HepG2 (cell line): ENCODE data around the gene MLF1. TPM values are rescaled to one million over a fixed set of nuclear protein-coding genes. Genes with fewer than 3 reads are reported as not detected.

Experiments used
- ATAC-seq: fragments of 200-7000 bp; cut with Tn5 transposase; 3 replicates; pipeline ENCODE4 v1.9.1; 2020; ENCODE audit warnings: mild to moderate bottlenecking, moderate library complexity
- BruUV-seq: library from RNA; stranded (reverse); fragments of 400-500 nt; replicated peaks from 2 replicates; lab custom pipeline; 2021; lab: Mats Ljungman, UMichigan
- CTCF ChIA-PET: fragments of 300-600 bp; formaldehyde crosslinking; extraction: SDS; loops from one replicate; lab custom pipeline; 2021; ENCODE audit warnings: low total read pairs, inconsistent platforms, low intra/inter-chr PET ratio; lab: Yijun Ruan, JAX
- POLR2A ChIA-PET: fragments of 350-600 bp; sonication (Branson Sonifier 250); formaldehyde crosslinking; loops from one replicate; lab custom pipeline; 2020; ENCODE audit warnings: antibody characterized with exemption, inconsistent platforms; lab: Yijun Ruan, JAX
- DNase-seq: peaks from one replicate; pipeline ENCODE4 v3.0.0-alpha.2; 2015; ENCODE audit warnings: low spot score
- FAIRE-seq: peaks from 3 replicates; lab custom pipeline; 2011; peaks lifted over from hg19 to GRCh38; lab: Jason Lieb, UNC
- H2AFZ ChIP-seq: one replicate; pipeline ENCODE4 v1.6.1; 2011; ENCODE audit warnings: low read length, inconsistent platforms
- H3K27ac ChIP-seq: fragments of 300-600 bp; 3 replicates; pipeline ENCODE4 v1.8.0; 2011; ENCODE audit warnings: mixed run types, mild to moderate bottlenecking, mixed read lengths, low read length, inconsistent platforms; ENCODE audit not compliant: insufficient read depth; ENCODE audit errors: extremely low read length
- H3K27me3 ChIP-seq, 2 experiments: fragments of 200-600 bp in 1 of 2; 2 replicates in 1 of 2; 3 replicates in 1 of 2; pipeline versions ENCODE4 v1.6.0 to v1.8.0; 2011; ENCODE audit warnings: low read length in 2 of 2, mild to moderate bottlenecking in 2 of 2, moderate library complexity in 2 of 2, inconsistent platforms in 1 of 2; ENCODE audit not compliant: insufficient read depth in 2 of 2, control insufficient read depth in 1 of 2
- H3K36me3 ChIP-seq, 2 experiments: fragments of 200-600 bp in 1 of 2; replicated peaks in 1 of 2; 2 replicates in 1 of 2; 3 replicates in 1 of 2; pipeline versions ENCODE4 v1.5.1 to v1.8.0; 2011; ENCODE audit warnings: low read length in 2 of 2, inconsistent platforms in 1 of 2; ENCODE audit not compliant: insufficient read depth in 2 of 2, control insufficient read depth in 1 of 2
- H3K4me1 ChIP-seq: 2 replicates; pipeline ENCODE4 v1.5.1; 2012; ENCODE audit warnings: low read length, inconsistent platforms; ENCODE audit not compliant: insufficient read depth
- H3K4me2 ChIP-seq: 2 replicates; pipeline ENCODE4 v1.6.0; 2011; ENCODE audit warnings: low read depth, low read length, inconsistent platforms
- H3K4me3 ChIP-seq, 3 experiments: fragments of 200-600 bp in 1 of 3; sonication (generic), shearing (Covaris generic) in 1 of 3; replicated peaks in 1 of 3; 2 replicates each; pipeline ENCODE4 v1.5.1; 2011 to 2016; ENCODE audit warnings: low read length in 3 of 3, inconsistent platforms in 2 of 3, low read depth in 2 of 3, mild to moderate bottlenecking in 2 of 3, control low read depth in 1 of 3, mixed read lengths in 1 of 3; ENCODE audit not compliant: insufficient read depth in 1 of 3
- H3K79me2 ChIP-seq: one replicate; pipeline ENCODE4 v1.6.1; 2011; ENCODE audit warnings: low read length, inconsistent platforms; ENCODE audit not compliant: insufficient read depth
- H3K9ac ChIP-seq: 2 replicates; pipeline ENCODE4 v1.6.0; 2011; ENCODE audit warnings: mild to moderate bottlenecking, low read depth, low read length, inconsistent platforms; ENCODE audit not compliant: insufficient read depth
- H3K9me3 ChIP-seq: 2 replicates; pipeline ENCODE4 v1.5.1; 2012; ENCODE audit warnings: mild to moderate bottlenecking, low read length
- H4K20me1 ChIP-seq: 2 replicates; pipeline ENCODE4 v1.6.0; 2011; ENCODE audit warnings: inconsistent platforms, mild to moderate bottlenecking, low read length, moderate library complexity; ENCODE audit not compliant: insufficient read depth
- HNF4G ChIP-seq, 2 experiments: sonication (generic) in 1 of 2; formaldehyde crosslinking in 1 of 2; IDR thresholded peaks; 2 replicates each; pipeline versions ENCODE4 v1.4.0 to v1.6.1; 2011 to 2020; ENCODE audit warnings: borderline replicate concordance in 2 of 2, low read depth in 2 of 2, mild to moderate bottlenecking in 2 of 2, low read length in 1 of 2, missing genetic modification reagents in 1 of 2, moderate library complexity in 1 of 2
- KMT2B ChIP-seq: IDR thresholded peaks from 2 replicates; pipeline ENCODE4 v1.6.1; 2016; ENCODE audit warnings: missing genetic modification reagents, missing compliant biosample characterization
- SOX13 ChIP-seq, 3 experiments: fragments of 450-650 bp in 1 of 3; sonication (generic) in 1 of 3; formaldehyde crosslinking in 1 of 3; IDR thresholded peaks in 2 of 3; conservative IDR thresholded peaks in 1 of 3; 2 replicates each; pipeline versions ENCODE4 v1.5.0 to v1.6.1; 2016 to 2020; ENCODE audit warnings: antibody characterized with exemption in 1 of 3, mild to moderate bottlenecking in 1 of 3, missing compliant biosample characterization in 1 of 3, missing genetic modification reagents in 1 of 3, moderate library complexity in 1 of 3
- ZNF337 ChIP-seq: sonication (generic); formaldehyde crosslinking; IDR thresholded peaks from 2 replicates; pipeline ENCODE4 v1.5.1; 2020; ENCODE audit warnings: missing genetic modification reagents, low read depth, mild to moderate bottlenecking, borderline replicate concordance
- WGBS: methylation state at CpG from one replicate; pipeline ENCODE4 v1.1.6; 2017; ENCODE audit warnings: low lambda C conversion rate; 5-methylcytosine and 5-hydroxymethylcytosine counted together
- in situ Hi-C: cut with HindIII; loops from 2 replicates; pipeline ENCODE4 v1.10.0; 2017; ENCODE audit warnings: low pct_unique_long_range_greater_than_20kb; ENCODE audit not compliant: extremely low pct_ligation_motif_present
- intact Hi-C: fragments of 100-400 bp; cut with micrococcal nuclease; formaldehyde crosslinking; loops from one replicate; pipeline ENCODE4 v1.10.0; 2022; ENCODE audit not compliant: unreplicated experiment
- polyA plus RNA-seq, 8 experiments: library from polyadenylated mRNA; depleted of rRNA in 3 of 8; stranded (reverse) in 7 of 8; unstranded in 1 of 8; fragments of >200 nt; fragmentation: Illumina TruSeq in 4 of 8; extraction: Trizol in 4 of 8; gene quantifications; 2 replicates each; pipeline versions ENCODE4 v1.2.1 to v1.2.3, GENCODE V29; 2011 to 2016; ENCODE audit warnings: low read depth in 4 of 8, missing spikeins in 1 of 8, mixed read lengths in 1 of 8; ENCODE audit not compliant: insufficient read depth in 1 of 8
- total RNA-seq, 5 experiments: library from RNA; depleted of rRNA; stranded (reverse); fragments of >200 nt; fragmentation: Illumina TruSeq; extraction: Trizol; gene quantifications; 2 replicates each; pipeline ENCODE4 v1.2.3, GENCODE V29; 2016; ENCODE audit warnings: low read depth in 1 of 5

Gene MLF1
- total and polyA plus RNA-seq, 2 of the 13 experiments (the other 11 are each of a cell fraction or from before 2014, with no cell fraction given) = 0.88 to 1.0 TPM

- 59% methylated on average over 4 of the region's 4 CpGs for WGBS
- ChIA-PET CTCF (no interaction called here), POLR2A (no interaction called here)
- Histone ChIP-seq H4K20me1 (no peaks in the 10 kb centered on the region), H3K9me3 (no peaks in the 10 kb centered on the region), H3K9ac (no peak overlapping the region), H3K4me3 (no peak overlapping the region), H3K79me2 (peaks cover 20% of the 10 kb centered on the region), H3K4me1 (peaks cover 25% of the 10 kb centered on the region), H2AFZ (no peak overlapping the region), H3K4me2 (no peak overlapping the region), H3K36me3 (peaks cover 3 to 29% of the 10 kb centered on the region in 2 experiments; a peak in 3 of 5 replicates), H3K27ac (no peak overlapping the region), H3K27me3 (no peaks in the 10 kb centered on the region; a peak in 1 of 5 replicates)
- intact Hi-C loops = loop anchor here (10.0 kb wide), 1 partner anchor 1035 kb away; no protein-coding TSS in a partner anchor
- DNase-seq (peak; percentile 46), FAIRE-seq (peak; percentile 12), ATAC-seq (peak; percentile 66)
- in situ Hi-C loops = no loop called here
- BruUV-seq = no TSS peak
- TF ChIP-seq SOX13 (IDR thresholded peaks at IDR 0.05) = no peak
- TF ChIP-seq SOX13 (CRISPR knock-in tag; conservative IDR thresholded peaks at IDR 0.05 in 1 of 2, IDR thresholded peaks at IDR 0.05 in 1 of 2) = peak in 1 of 2 experiments; percentile 57; a peak in 1 of 4 replicates
- TF ChIP-seq ZNF337 = no peak
These were observed 78.8 kb downstream of the MLF1 start for GRCh38 chr3:158649791-158650190.

- no peaks in the 10 kb centered on the region for H3K27me3 ChIP-seq
- BruUV-seq = no TSS peak
- no peak overlapping the region for H3K27ac ChIP-seq
- H2AFZ ChIP-seq = no peak overlapping the region
- peaks cover 7% of the 10 kb centered on the region for H3K79me2 ChIP-seq
- no peaks in the 10 kb centered on the region for H4K20me1 ChIP-seq
- TF ChIP-seq KMT2B (CRISPR knock-in tag) (no peak), HNF4G (IDR thresholded peaks at IDR 0.05; ENCODE audit: borderline replicate concordance, low read depth, low read length) (no peak), HNF4G (CRISPR knock-in tag; IDR thresholded peaks at IDR 0.05; ENCODE audit: borderline replicate concordance, low read depth) (no peak)
- H3K36me3 ChIP-seq = peaks cover 1 to 36% of the 10 kb centered on the region in 2 experiments; a peak in 2 of 5 replicates
- FAIRE-seq = no peak
- no peak overlapping the region for H3K4me2 ChIP-seq
- DNase-seq = no peak
- in situ Hi-C loops = no loop called here
- no peak overlapping the region for H3K9ac ChIP-seq
- intact Hi-C loops = no loop called here
- no peak for ATAC-seq
- H3K4me1 ChIP-seq = peaks cover 16% of the 10 kb centered on the region; the same call in 1 of the 2 replicates
- 98% methylated on average over 2 of the region's 2 CpGs for WGBS
- CTCF ChIA-PET = no interaction called here
- H3K4me3 ChIP-seq = no peak overlapping the region
- POLR2A ChIA-PET = no interaction called here
- H3K9me3 ChIP-seq = no peaks in the 10 kb centered on the region
These were observed 80.2 kb downstream of the MLF1 start for GRCh38 chr3:158651192-158651591.
